Liver (tissue), 2 donors: Measurements from ENCODE around the gene SLC8A1.

Experiments used
- MAX ChIP-seq: IDR thresholded peaks from 2 replicates; pipeline ENCODE4 v1.6.1; 2016; ENCODE audit warnings: antibody characterized with exemption
- YY1 ChIP-seq: IDR thresholded peaks from 2 replicates; pipeline ENCODE4 v1.6.1; 2016; ENCODE audit warnings: antibody characterized with exemption, mild to moderate bottlenecking
- TF ChIP-seq, protein P1 (sequence below): fragments of 150-350 bp; IDR thresholded peaks from 2 replicates; pipeline ENCODE4 v1.5.1; 2017; ENCODE audit warnings: improper control_type of control experiment, low read depth, low read length; ENCODE audit not compliant: missing input control
- TF ChIP-seq, protein P2 (sequence below): IDR thresholded peaks from 2 replicates; pipeline ENCODE4 v1.6.1; 2016; ENCODE audit warnings: antibody characterized with exemption
- donor health status: healthy.

DNA sequence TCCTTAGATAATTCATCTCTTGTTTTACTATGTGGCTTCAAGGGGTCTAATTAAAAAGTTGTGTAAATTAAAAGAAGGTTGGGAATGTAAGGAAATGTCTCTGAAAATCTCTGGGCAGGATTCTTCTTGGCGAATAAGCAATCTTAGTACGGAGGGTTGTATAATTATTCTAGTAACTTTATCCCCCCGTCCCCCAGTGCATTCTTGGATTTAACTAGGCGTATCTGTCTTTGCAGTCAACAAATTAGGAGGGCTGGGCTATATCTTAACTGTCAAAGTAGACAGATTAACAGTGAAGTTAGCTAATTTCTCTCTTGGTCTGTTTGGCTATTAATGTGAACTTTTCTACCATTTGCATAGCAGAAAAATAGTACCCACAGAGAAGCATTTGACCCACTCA, 343.0 kb downstream of the SLC8A1 start:
- TF ChIP-seq, protein P1, sequence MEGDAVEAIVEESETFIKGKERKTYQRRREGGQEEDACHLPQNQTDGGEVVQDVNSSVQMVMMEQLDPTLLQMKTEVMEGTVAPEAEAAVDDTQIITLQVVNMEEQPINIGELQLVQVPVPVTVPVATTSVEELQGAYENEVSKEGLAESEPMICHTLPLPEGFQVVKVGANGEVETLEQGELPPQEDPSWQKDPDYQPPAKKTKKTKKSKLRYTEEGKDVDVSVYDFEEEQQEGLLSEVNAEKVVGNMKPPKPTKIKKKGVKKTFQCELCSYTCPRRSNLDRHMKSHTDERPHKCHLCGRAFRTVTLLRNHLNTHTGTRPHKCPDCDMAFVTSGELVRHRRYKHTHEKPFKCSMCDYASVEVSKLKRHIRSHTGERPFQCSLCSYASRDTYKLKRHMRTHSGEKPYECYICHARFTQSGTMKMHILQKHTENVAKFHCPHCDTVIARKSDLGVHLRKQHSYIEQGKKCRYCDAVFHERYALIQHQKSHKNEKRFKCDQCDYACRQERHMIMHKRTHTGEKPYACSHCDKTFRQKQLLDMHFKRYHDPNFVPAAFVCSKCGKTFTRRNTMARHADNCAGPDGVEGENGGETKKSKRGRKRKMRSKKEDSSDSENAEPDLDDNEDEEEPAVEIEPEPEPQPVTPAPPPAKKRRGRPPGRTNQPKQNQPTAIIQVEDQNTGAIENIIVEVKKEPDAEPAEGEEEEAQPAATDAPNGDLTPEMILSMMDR: no peak
- TF ChIP-seq, protein P2, sequence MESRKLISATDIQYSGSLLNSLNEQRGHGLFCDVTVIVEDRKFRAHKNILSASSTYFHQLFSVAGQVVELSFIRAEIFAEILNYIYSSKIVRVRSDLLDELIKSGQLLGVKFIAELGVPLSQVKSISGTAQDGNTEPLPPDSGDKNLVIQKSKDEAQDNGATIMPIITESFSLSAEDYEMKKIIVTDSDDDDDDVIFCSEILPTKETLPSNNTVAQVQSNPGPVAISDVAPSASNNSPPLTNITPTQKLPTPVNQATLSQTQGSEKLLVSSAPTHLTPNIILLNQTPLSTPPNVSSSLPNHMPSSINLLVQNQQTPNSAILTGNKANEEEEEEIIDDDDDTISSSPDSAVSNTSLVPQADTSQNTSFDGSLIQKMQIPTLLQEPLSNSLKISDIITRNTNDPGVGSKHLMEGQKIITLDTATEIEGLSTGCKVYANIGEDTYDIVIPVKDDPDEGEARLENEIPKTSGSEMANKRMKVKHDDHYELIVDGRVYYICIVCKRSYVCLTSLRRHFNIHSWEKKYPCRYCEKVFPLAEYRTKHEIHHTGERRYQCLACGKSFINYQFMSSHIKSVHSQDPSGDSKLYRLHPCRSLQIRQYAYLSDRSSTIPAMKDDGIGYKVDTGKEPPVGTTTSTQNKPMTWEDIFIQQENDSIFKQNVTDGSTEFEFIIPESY: no peak
- TF ChIP-seq YY1 (no peak), MAX (no peak)
